T-cell (primary cell): ENCODE data around the gene UBE2G2. TPM values are rescaled to one million over a fixed set of nuclear protein-coding genes. Genes with fewer than 3 reads are reported as not detected.

Experiments
- ATAC-seq, 4 experiments: fragments of 200-7000 bp in 3 of 4; fragments of 150-1000 bp in 1 of 4; cut with Tn5 transposase; replicated peaks in 1 of 4; 1 replicate in 3 of 4; 2 replicates in 1 of 4; pipeline ENCODE4 v1.10.0; 2021; ENCODE audit warnings: moderate library complexity in 3 of 4, mild to moderate bottlenecking in 2 of 4, moderate number of reproducible peaks in 1 of 4
- CTCF ChIA-PET, 2 donors: fragments of 300-600 bp; sonication (Branson Sonifier 250); formaldehyde crosslinking; loops; one replicate each; lab custom pipeline; 2022; ENCODE audit warnings: antibody characterized with exemption in 2 of 2; lab: Charles Lee
- POLR2A ChIA-PET, 2 donors: fragments of 300-600 bp; sonication (Branson Sonifier 250); formaldehyde crosslinking; loops; one replicate each; lab custom pipeline; 2022; ENCODE audit warnings: antibody characterized with exemption in 2 of 2; lab: Charles Lee
- DNase-seq, 35 experiments: peaks; one replicate each; pipeline versions ENCODE4 v3.0.0 to v3.0.0-alpha.2; 2013 to 2023
- H3K27ac ChIP-seq: one replicate; pipeline ENCODE4 v1.5.1; 2013; ENCODE audit warnings: low read length
- H3K27me3 ChIP-seq, 2 experiments: replicated peaks in 1 of 2; 1 replicate in 1 of 2; 2 replicates in 1 of 2; pipeline versions ENCODE4 v1.6.1 to v1.7.0; 2013; ENCODE audit warnings: low read length in 1 of 2, mixed read lengths in 1 of 2; ENCODE audit not compliant: control insufficient read depth in 2 of 2, insufficient read depth in 2 of 2; ENCODE audit errors: extremely low read depth in 1 of 2
- H3K36me3 ChIP-seq, 2 donors: 1 replicate in 1 of 2; 2 replicates in 1 of 2; pipeline versions ENCODE4 v1.6.1 to v1.7.0; 2013; ENCODE audit warnings: low read length in 1 of 2; ENCODE audit not compliant: control insufficient read depth in 2 of 2, insufficient read depth in 1 of 2; ENCODE audit errors: extremely low read depth in 1 of 2
- H3K4me1 ChIP-seq, 2 experiments: 1 replicate in 1 of 2; 2 replicates in 1 of 2; pipeline versions ENCODE4 v1.6.1 to v1.7.0; 2013; ENCODE audit warnings: low read length in 2 of 2, mixed read lengths in 1 of 2; ENCODE audit not compliant: insufficient read depth in 2 of 2, control insufficient read depth in 1 of 2; ENCODE audit errors: extremely low read depth in 1 of 2
- H3K4me3 ChIP-seq, 2 donors: 1 replicate in 1 of 2; 2 replicates in 1 of 2; pipeline versions ENCODE4 v1.5.1 to v1.7.0; 2013; ENCODE audit warnings: mild to moderate bottlenecking in 2 of 2, low read length in 1 of 2, moderate library complexity in 1 of 2; ENCODE audit not compliant: control insufficient read depth in 1 of 2; ENCODE audit errors: extremely low read depth in 1 of 2
- H3K9me3 ChIP-seq: 2 replicates; pipeline ENCODE4 v1.7.0; 2013
- H3K27ac Mint-ChIP-seq, 2 donors: one replicate each; pipeline ENCODE4 v1.8.0; 2020 to 2021; ENCODE audit warnings: mild to moderate bottlenecking in 2 of 2, mixed read lengths in 2 of 2
- H3K27me3 Mint-ChIP-seq, 2 donors: one replicate each; pipeline ENCODE4 v1.8.0; 2021 to 2022; ENCODE audit warnings: mixed read lengths in 2 of 2
- H3K36me3 Mint-ChIP-seq: one replicate; pipeline ENCODE4 v1.8.0; 2021; ENCODE audit warnings: mixed read lengths
- H3K4me1 Mint-ChIP-seq, 3 donors: one replicate each; pipeline ENCODE4 v1.8.0; 2020 to 2022; ENCODE audit warnings: mixed read lengths in 3 of 3, mild to moderate bottlenecking in 1 of 3
- H3K4me3 Mint-ChIP-seq, 3 donors: one replicate each; pipeline ENCODE4 v1.8.0; 2020 to 2022; ENCODE audit warnings: mild to moderate bottlenecking in 3 of 3, mixed read lengths in 3 of 3, moderate library complexity in 3 of 3
- H3K9me3 Mint-ChIP-seq, 3 donors: one replicate each; pipeline ENCODE4 v1.8.0; 2020 to 2022; ENCODE audit warnings: mixed read lengths in 3 of 3
- WGBS: methylation state at CpG from one replicate; pipeline ENCODE4 v1.1.5; 2013; ENCODE audit warnings: missing lambda C conversion rate; ENCODE audit not compliant: insufficient coverage; 5-methylcytosine and 5-hydroxymethylcytosine counted together
- total RNA-seq, 35 experiments: library from RNA in 6 of 35; stranded (reverse) in 6 of 35; fragments of 120-200 nt in 1 of 35; gene quantifications; one replicate each; pipeline versions ENCODE4 v1.2.1 to v1.2.4 and lab custom pipeline; 2013 to 2026

Gene UBE2G2
- total RNA-seq, 5 donors from 2014 or later (not counting 1 experiment from before 2014, with no cell fraction given), result 124 to 157 (median 134) TPM

GRCh38 chr21:44734841-44735240 lies 66.8 kb downstream of the UBE2G2 start:
- Mint-ChIP-seq H3K4me1 (peaks cover 0 to 8% (median 3%) of the 10 kb centered on the region in 3 donors), H3K4me3 (no peak overlapping the region), H3K27ac (no peak overlapping the region), H3K9me3 (no peaks in the 10 kb centered on the region), H3K27me3 (peaks cover 3 to 7% of the 10 kb centered on the region in 2 donors), H3K36me3 (no peaks in the 10 kb centered on the region)
- ChIA-PET POLR2A (no interaction called here), CTCF (no interaction called here)
- H3K4me1 ChIP-seq, result no peaks in the 10 kb centered on the region
- H3K4me3 ChIP-seq, result no peak overlapping the region
- DNase-seq (no peak), ATAC-seq (no peak)
- no peak overlapping the region for H3K27ac ChIP-seq
- H3K9me3 ChIP-seq, result no peaks in the 10 kb centered on the region
- 86% methylated on average over 14 of the region's 17 CpGs for WGBS
- H3K36me3 ChIP-seq, result no peaks in the 10 kb centered on the region
- H3K27me3 ChIP-seq, result peaks cover 0 to 30% of the 10 kb centered on the region in 2 experiments

- H3K9me3 Mint-ChIP-seq, result no peaks in the 10 kb centered on the region
- Histone ChIP-seq H3K27ac (no peak overlapping the region), H3K36me3 (no peaks in the 10 kb centered on the region), H3K9me3 (no peaks in the 10 kb centered on the region), H3K27me3 (peaks cover 0 to 30% of the 10 kb centered on the region in 2 experiments), H3K4me3 (no peak overlapping the region), H3K4me1 (no peaks in the 10 kb centered on the region)
- H3K27me3 Mint-ChIP-seq, result peaks cover 3 to 9% of the 10 kb centered on the region in 2 donors
- no peak overlapping the region for H3K27ac Mint-ChIP-seq
- 87% methylated on average over 9 of the region's 21 CpGs for WGBS
- no peak overlapping the region for H3K4me3 Mint-ChIP-seq
- peaks cover 0 to 8% (median 3%) of the 10 kb centered on the region in 3 donors for H3K4me1 Mint-ChIP-seq
- POLR2A ChIA-PET, result no interaction called here
- DNase-seq (no peak), ATAC-seq (no peak)
- H3K36me3 Mint-ChIP-seq, result no peaks in the 10 kb centered on the region
- CTCF ChIA-PET, result interaction anchor here in 1 of 2 donors (1.0 kb wide), 1 partner anchor 59 kb away, joined by 3 read pairs; no protein-coding TSS in a partner anchor
Measured at GRCh38 chr21:44734026-44734745, 67.4 kb downstream of the UBE2G2 start.

- no peaks in the 10 kb centered on the region for H3K9me3 ChIP-seq
- H3K4me1 ChIP-seq, result no peaks in the 10 kb centered on the region
- no peak overlapping the region for H3K27ac Mint-ChIP-seq
- WGBS, result 85% methylated on average over 6 of the region's 11 CpGs
- no peak overlapping the region for H3K4me3 ChIP-seq
- H3K27me3 ChIP-seq, result peaks cover 0 to 28% of the 10 kb centered on the region in 2 experiments
- DNase-seq (no peak), ATAC-seq (no peak)
- no peak overlapping the region for H3K27ac ChIP-seq
- no peaks in the 10 kb centered on the region for H3K9me3 Mint-ChIP-seq
- no peaks in the 10 kb centered on the region for H3K36me3 Mint-ChIP-seq
- H3K4me1 Mint-ChIP-seq, result peaks cover 0 to 8% (median 3%) of the 10 kb centered on the region in 3 donors
- ChIA-PET POLR2A (no interaction called here), CTCF (interaction anchor here in 1 of 2 donors (0.6 kb wide), 1 partner anchor 9 kb away, joined by 5 read pairs; no protein-coding TSS in a partner anchor)
- H3K27me3 Mint-ChIP-seq, result peaks cover 3 to 11% of the 10 kb centered on the region in 2 donors
- no peak overlapping the region for H3K4me3 Mint-ChIP-seq
- no peaks in the 10 kb centered on the region for H3K36me3 ChIP-seq
Measured at GRCh38 chr21:44732956-44733355, 68.7 kb downstream of the UBE2G2 start.

DNA sequence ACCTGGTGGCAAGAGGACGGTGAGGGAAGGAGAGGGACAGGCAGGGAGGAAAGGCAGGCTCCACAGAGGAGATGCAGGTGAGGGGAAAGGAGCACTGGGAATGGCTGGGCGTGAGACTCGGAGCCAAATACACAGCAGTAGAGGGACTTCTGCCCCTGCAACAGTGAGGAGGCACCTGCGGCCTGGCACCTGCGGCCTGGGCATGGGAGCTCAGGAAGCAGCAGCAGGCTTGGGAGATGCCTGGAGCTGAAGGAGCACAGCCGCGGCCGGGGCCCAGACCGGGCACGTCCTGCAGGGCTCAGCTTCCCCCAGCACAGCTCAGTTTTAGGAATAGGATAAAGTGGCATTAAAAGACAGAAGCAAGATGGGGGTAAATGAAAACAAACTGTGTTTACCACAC lies 69.4 kb downstream of the UBE2G2 start:
- Histone ChIP-seq H3K9me3 (no peaks in the 10 kb centered on the region), H3K27me3 (peaks cover 0 to 34% of the 10 kb centered on the region in 2 experiments), H3K4me3 (no peak overlapping the region), H3K4me1 (no peaks in the 10 kb centered on the region), H3K36me3 (no peaks in the 10 kb centered on the region), H3K27ac (no peak overlapping the region)
- ATAC-seq, result no peak
- Mint-ChIP-seq H3K27ac (no peak overlapping the region), H3K4me3 (no peak overlapping the region), H3K4me1 (peaks cover 0 to 2% (median under 1%) of the 10 kb centered on the region in 3 donors), H3K36me3 (no peaks in the 10 kb centered on the region), H3K9me3 (no peaks in the 10 kb centered on the region), H3K27me3 (peaks cover 3 to 16% of the 10 kb centered on the region in 2 donors)
- DNase-seq, result no peak
- ChIA-PET CTCF (no interaction called here), POLR2A (no interaction called here)
- 90% methylated on average over 5 of the region's 10 CpGs for WGBS

DNA sequence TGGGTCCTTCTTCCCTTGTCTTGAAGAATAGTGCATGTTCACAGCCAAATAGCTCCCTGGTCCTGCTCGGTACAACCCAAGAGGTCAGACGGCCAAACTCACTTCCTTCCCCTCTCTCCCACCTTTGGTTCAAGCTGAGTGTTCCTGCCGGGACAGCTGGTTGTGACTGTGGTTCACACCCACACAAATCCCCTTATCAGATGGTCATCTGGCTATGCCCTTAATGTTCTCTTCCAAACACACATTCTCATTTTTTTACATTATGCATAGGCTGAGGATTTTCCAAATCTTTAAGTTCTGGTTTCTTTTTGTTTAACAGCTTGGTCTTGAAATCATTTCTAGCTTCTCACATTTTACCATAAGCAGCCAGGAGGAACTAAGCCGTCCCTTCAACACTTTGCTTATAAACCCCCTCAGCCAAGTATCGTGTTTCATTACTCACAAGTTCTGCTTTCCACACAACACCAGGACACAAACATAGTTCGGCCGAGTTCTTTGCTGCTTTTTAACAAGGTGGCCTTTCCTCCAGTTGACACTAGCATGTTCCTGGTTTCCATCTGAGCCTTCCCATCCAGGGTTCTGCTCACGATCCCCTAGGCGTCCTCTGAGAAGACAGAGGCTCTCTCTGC lies 70.6 kb downstream of the UBE2G2 start:
- peaks cover 0 to 39% of the 10 kb centered on the region in 2 experiments for H3K27me3 ChIP-seq
- no peaks in the 10 kb centered on the region for H3K9me3 Mint-ChIP-seq
- H3K4me1 Mint-ChIP-seq, result no peaks in the 10 kb centered on the region
- H3K27ac ChIP-seq, result no peak overlapping the region
- CTCF ChIA-PET, result interaction anchor here in 1 of 2 donors (0.6 kb wide), 1 partner anchor 388 kb away, joined by 3 read pairs; no protein-coding TSS in a partner anchor
- H3K4me3 Mint-ChIP-seq, result no peak overlapping the region
- H3K36me3 ChIP-seq, result no peaks in the 10 kb centered on the region
- H3K4me1 ChIP-seq, result no peaks in the 10 kb centered on the region
- POLR2A ChIA-PET, result no interaction called here
- 59% methylated on average over 8 of the region's 9 CpGs for WGBS
- no peaks in the 10 kb centered on the region for H3K9me3 ChIP-seq
- DNase-seq, result no peak
- peaks cover 6 to 24% of the 10 kb centered on the region in 2 donors for H3K27me3 Mint-ChIP-seq
- H3K4me3 ChIP-seq, result no peak overlapping the region
- no peaks in the 10 kb centered on the region for H3K36me3 Mint-ChIP-seq
- no peak overlapping the region for H3K27ac Mint-ChIP-seq
- ATAC-seq, result no peak

GRCh38 chr21:44730028-44730395 lies 71.6 kb downstream of the UBE2G2 start:
- no peak for DNase-seq
- no peak for ATAC-seq
- Mint-ChIP-seq H3K36me3 (no peaks in the 10 kb centered on the region), H3K27ac (no peak overlapping the region), H3K4me1 (no peaks in the 10 kb centered on the region), H3K9me3 (no peaks in the 10 kb centered on the region), H3K27me3 (peaks cover 12 to 32% of the 10 kb centered on the region in 2 donors), H3K4me3 (no peak overlapping the region)
- H3K4me1 ChIP-seq, result no peaks in the 10 kb centered on the region
- peaks cover 0 to 45% of the 10 kb centered on the region in 2 experiments for H3K27me3 ChIP-seq
- ChIA-PET POLR2A (no interaction called here), CTCF (no interaction called here)
- no peak overlapping the region for H3K4me3 ChIP-seq
- H3K27ac ChIP-seq, result no peak overlapping the region
- H3K9me3 ChIP-seq, result no peaks in the 10 kb centered on the region
- 85% methylated on average over 6 of the region's 7 CpGs for WGBS
- H3K36me3 ChIP-seq, result no peaks in the 10 kb centered on the region
